Activated CD4-positive, CD25-positive, alpha-beta regulatory T cell treated with anti-CD3 and anti-CD28 coated beads, Interleukin-2, amount 50 U/mL, for 24 hours (primary cell): Measurements from ENCODE around the gene PPP1R3G.

ENCODE experiments used
- ATAC-seq, 2 donors: fragments of 150-1000 bp; cut with Tn5 transposase; one replicate each; pipeline ENCODE4 v1.10.0; 2021; ENCODE audit warnings: mild to moderate bottlenecking in 1 of 2, moderate library complexity in 1 of 2

Gene PPP1R3G

DNA sequence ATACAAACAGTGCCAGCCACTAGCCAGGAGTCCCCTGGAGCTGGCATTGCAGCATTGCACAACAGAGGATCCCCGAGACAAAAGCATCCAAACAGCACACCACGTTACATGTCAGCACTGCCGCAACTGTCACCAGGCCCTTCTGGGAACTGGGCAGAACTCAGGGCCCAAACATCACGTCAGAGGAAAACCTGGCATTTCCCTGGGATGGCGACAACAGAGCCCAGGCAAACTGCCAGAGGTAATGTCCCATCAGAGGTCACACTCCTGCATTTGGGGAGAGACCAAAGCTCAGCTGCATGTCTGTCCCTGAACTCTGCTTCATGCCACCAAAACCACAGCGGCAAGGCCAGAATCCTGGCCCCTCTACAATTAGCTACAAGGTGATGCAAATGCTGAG, 36.3 kb downstream of the PPP1R3G start:
- ATAC-seq = no peak

DNA sequence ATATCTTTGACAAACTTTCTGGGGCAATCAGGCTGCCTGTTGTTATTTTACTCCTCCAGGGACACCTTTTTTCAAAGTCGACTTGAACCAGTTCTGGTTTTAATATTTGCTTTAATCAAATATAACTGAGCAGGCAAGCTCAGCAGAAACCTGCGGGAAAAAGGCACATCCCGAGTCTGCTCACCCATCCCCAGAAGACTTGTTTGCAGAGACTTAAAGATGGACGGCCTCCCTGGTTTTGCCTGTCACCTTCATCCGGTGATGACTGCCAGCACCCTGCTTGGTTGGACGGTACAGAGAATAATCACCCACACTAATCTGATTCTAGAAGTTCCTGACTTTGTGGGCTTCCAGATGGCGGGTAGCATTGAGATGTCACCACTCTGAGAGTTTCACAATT, 36.8 kb downstream of the PPP1R3G start:
- ATAC-seq = no peak

DNA sequence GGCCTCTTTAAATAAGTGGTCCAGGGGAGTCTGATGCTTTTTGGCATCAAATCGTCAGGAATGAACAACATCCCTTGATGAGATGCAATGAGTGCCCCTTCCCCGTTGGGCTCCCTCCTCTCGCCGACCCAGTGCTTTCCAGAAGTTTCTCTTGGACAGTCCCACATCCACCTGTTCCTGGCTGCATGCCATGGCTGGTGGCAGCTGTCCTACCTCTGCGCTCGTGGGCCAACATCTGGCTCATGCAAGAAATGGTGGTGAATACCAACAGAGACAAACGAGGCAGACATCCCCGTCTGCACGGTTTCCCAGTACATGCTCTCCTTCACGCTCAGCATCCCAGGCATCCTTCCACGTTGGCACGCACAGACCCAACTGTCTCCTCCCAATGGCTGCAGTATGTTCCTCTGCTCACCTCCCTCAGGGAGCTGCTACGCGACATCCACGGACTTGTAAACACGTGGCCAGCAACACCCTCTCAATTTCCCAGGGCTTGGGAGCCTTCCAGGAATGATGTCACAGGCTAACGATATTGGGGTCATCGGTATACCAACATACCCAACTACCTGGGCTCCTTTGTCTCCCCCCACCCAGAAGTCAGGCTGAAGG, 37.5 kb downstream of the PPP1R3G start:
- no peak for ATAC-seq

DNA sequence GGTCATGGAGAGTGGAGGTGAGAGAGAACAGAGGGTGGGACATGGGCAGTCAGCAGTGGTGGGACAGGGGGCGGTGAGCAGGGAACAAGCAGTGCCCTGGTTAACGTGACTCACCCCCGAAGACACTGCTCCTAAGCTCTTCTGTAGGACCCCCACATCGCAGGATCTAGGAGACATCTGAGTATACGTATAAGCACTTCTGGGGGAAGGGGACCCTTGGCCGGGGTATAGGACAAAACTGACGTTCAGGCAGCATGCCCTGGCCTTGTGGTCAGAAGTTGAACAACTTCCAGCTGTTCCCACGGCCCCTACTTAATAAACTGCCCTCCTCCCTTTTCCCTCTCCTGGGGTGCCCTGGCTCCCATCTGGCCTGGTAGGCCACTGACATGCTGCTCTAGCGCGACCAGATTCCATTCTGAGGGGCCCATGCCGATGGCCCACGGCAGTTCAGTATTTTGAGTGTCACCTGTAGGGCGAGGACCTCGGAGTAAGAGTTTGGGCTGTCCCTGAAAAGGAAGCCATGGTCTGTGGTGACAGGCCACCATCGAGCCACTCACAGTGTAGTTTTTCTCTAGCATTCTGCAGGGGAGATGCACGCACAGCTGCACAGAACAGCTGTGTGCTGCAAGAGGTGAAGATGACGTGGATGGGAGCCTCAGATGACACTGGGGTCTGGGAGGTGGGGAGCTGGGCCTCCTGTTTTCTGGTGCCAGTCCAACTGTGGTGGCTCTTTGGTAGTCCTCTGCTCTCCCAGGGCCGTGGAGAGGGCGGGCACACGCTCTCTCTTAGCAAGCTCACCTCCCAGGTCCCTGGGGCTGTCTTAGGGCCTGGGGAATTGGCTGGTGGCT, 38.4 kb downstream of the PPP1R3G start:
- no peak for ATAC-seq

DNA sequence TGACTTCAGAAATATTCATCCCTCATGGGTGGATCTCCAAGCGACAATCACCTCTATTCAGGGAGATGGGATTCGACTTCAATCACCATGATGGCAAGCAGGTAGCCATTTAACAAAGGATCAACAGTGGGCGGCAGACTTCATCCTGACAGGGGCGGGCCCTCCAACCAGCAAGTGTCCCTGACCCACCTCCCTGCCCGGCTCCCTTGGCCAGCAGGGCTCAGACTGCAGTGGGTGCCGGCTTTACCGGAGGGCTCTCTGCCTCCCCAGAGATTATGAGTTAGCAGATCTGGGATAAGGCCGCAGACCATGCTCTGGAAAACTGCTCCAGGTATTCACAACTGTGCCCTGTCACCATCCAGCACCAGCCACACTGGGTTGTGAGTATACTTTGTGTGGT, 39.4 kb downstream of the PPP1R3G start:
- no peak for ATAC-seq

DNA sequence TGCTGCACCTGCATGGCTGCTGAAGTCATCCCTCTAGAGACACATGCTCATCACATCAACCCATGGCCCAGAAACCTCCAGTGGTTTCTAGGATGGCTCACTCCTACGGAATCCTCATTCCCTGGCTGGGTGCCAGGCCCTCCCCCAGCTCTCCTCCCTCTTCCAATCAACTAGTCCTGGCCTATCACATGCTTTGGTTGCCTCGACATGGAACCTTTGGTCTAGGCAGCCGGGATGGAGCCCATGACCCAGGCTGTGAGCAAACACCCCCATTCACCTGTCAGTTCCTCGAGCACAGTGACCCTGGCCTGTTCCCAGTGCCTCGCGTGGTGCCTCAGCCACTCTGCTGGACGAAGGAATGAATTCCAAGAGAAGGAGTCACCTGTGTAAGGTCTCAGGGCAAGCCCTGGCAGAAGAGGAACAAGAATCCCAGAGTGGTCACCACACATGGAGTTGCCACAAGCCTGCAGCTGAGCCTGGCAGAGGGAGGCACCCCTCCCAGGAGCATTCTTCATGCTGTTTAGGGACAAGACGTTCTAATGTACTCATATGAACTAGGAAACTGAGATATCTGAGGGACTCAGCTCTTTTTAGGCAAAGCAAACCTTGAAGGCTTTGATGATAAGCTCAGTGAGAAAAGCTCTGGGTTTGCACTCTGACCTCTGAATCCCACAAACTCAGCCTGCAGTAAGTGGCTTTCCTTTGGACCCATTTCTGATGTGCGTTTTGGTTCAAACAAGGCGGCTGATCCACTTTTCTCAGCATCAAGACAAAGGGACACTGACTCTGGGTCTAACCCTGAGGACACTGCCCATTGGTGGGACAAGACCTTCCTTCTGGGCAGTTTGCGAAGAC, 40.2 kb downstream of the PPP1R3G start:
- ATAC-seq = no peak

DNA sequence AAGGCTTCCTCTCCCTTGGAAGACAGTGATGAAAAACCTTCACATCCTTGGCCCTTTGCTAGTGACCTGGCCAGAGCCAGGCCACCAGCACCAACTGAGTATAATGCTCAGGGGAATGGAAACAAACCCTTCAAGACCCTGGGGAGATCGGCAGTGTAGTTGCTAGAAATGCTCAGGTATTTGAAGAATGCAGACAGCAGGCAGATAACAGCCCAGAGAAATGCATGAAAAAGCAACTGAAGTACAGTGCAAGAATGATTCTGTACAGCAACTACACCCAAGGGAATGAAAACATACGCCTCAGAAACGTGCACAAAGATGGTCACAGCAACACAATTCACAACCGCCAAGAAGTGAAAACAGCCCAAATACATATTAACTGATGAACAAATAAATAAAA, 41.1 kb downstream of the PPP1R3G start:
- ATAC-seq = no peak

DNA sequence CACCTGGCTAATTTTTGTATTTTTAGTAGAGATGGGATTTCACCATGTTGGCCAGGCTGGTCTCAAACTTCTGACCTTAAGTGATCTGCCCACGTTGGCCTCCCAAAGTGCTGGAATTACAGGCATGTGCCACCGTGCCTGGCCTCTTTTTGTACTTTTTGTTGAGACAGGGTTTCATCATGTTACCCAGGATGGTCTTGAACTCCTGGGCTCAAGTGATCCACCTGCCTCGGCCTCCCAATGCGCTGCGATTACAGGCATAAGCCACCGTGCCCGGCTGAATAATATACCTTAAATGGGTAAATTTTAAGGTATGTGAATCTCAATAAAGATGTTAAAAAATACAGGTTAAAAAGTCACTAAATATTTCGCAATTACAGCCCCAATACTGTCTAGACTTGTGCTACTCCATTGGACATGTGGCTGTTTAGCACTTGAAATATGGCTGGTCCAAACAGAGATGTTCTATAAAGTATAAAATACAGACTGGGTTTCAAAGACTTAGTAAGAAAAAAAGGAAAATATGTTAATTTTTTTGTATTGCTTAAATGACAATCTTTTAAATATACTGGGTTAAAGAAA, 42.1 kb downstream of the PPP1R3G start:
- no peak for ATAC-seq

DNA sequence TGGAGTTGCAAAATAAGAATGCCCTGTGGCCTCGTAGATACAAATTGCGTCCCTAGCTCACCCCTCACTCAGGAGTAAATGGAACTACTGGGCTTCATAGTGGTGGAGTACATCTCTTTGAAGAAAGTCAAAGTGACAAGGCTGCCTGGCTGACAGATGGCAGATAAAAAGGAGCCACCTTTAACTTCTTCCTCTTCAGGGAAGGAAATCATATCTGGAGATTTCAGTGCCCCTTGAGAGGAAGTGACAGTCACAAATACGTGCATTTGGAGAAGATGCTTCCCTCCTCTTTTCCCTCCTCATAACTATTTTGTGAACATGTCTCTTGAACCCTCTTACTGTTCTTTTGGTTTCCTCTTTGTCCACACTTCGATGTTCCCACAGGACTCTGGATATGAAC, 43.2 kb downstream of the PPP1R3G start:
- no peak for ATAC-seq

DNA sequence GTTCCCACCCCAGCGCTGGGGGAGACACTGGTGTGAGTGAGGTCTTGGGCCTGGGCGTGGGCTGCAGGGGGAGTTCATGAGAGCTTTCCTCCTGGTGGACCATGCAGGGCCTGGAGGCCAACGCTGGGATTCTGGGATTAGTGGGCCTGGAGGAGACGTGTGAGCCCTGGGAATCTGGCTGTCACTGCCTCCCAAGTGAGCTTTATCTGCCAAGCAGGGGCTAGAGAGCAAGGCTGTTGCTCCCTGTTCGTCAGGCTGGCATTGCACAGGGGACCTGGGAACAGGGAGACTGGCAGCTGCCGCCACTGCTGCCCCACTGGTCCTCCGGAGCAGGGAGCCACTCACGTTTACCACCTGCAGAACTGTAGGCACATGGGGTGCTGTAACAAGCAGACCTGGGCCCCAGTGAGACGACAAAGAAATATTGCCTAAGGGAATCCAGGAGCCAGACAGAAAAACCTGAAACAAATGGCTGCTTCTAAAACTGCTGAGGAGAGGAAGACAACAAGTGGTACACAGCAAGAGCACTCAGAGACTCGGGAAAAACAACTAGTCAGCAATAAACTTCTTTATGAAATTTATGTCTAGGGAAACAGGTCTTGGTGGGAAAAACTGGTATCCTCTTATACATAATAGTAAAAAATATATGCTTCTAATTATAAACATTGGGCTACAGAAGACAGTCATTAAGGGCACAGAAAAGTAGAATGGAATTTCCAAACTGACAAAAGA, 45.2 kb downstream of the PPP1R3G start:
- no peak for ATAC-seq

DNA sequence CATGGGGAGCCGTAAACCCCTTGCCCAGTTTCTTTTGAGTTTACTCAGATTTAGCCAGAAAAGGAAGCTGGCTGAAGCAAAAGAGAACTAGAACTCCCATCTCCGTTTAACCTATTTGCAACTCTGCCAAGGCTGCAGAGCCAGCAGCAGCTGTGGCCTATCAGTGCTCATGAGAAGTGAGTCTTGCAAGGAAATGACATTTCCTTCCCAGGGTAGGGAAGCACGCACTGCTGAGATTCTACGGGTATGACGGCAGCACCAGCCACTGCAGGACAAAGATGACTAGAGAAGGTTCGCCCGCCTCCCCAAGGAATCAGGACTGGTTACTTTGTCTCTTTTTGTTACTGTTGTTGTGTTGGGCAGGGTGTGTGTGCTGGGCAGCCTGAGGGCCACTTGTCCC, 47.6 kb downstream of the PPP1R3G start:
- no peak for ATAC-seq

DNA sequence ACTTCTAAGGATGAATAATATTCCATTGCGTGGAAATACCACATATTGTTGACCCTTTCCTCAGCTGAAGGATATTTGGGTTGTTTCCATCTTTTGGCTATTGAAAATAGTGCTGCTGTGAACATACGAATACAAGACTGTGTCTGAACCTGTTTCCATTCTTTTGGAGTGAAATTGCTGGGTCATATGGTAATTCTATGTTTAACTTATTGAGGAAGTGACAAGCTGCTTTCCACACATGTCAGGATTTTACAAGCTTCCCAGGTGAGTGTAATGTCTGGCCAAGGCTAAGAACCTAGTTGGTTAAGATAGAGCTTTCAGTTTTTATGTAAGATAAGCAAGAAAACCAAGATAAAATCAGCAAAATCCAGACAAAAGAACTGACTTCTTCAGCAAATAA, 48.8 kb downstream of the PPP1R3G start:
- no peak for ATAC-seq

DNA sequence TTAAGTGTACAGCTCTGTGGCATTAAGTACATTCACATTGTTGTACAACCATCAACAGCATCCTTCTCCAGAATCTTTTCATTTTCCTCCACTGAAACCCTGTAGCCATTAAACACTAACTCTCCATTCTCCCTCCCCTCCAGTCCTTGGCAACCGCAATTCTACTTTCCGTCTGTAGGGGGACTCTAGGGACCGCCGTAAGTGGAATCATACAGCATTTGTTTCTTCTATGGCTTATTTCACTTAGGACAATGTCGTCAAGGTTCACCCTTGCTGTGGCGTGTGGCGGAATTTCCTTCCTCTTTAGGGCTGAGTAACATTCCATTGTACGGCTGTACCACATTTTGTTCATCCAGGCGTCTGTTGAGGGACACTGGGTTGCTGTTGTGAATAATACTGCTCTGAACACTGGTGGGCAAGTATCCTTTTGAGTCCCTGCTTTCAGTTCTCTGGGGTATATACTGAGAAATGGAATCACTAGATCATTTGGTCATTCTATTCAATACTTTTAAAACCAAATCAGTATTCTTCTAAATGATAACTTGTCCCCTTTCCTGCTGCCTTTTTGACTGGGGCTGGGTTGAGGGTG, 50.7 kb downstream of the PPP1R3G start:
- peak in 1 of 2 donors; percentile 35 for ATAC-seq

DNA sequence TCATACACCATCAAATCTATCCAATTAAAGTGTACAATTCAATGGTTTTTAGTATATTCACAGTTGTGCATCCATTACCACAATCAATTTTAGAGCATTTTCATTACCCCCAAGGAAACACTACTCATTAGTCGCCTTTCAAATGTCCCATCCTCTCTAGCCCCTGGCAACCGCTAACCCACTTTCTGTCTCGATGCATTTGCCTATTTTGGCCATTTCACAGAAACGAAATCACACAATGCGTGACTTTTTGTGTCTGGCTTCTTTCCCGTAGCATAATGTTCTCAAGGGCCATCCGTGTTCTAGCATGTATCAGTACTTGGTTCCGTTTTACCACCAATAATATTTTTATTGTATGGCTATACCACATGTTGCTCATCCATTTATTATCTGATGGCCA, 51.7 kb downstream of the PPP1R3G start:
- ATAC-seq = no peak
